ENCODE results near the gene PIEZO1. TPM values are rescaled to one million over a fixed set of nuclear protein-coding genes. Genes with fewer than 3 reads are reported as not detected.

The PIEZO1 gene
- total and polyA plus RNA-seq, 8 donors: 75.3 to 193 (median 103) TPM

- intact Hi-C loops (cut with DNase I): no loop called here
- no peak overlapping the region for H3K27ac ChIP-seq
- H3K9me3 ChIP-seq: no peaks in the 10 kb centered on the region
- H3K27me3 ChIP-seq: no peaks in the 10 kb centered on the region
- ATAC-seq (no peak), DNase-seq (no peak)
- H3K36me3 ChIP-seq: peaks cover 0 to 22% of the 10 kb centered on the region in 2 donors
- no peak for TF ChIP-seq CTCF (IDR thresholded peaks at IDR 0.05)
- H3K4me3 ChIP-seq: no peak overlapping the region
- peaks cover 0 to 22% of the 10 kb centered on the region in 2 donors for H3K4me1 ChIP-seq
Observed at GRCh38 chr16:88753191-88753590, 31.8 kb downstream of the PIEZO1 start.

GRCh38 chr16:88752386-88753002, 32.5 kb downstream of the PIEZO1 start:
- Histone ChIP-seq H3K4me3 (no peak overlapping the region), H3K27ac (no peak overlapping the region), H3K27me3 (no peaks in the 10 kb centered on the region), H3K4me1 (peaks cover 0 to 22% of the 10 kb centered on the region in 2 donors), H3K9me3 (no peaks in the 10 kb centered on the region), H3K36me3 (peaks cover 0 to 28% of the 10 kb centered on the region in 2 donors)
- ATAC-seq (no peak), DNase-seq (no peak)
- intact Hi-C loops (cut with DNase I): no loop called here
- no peak for TF ChIP-seq CTCF (IDR thresholded peaks at IDR 0.05)

- Histone ChIP-seq H3K4me1 (peaks cover 0 to 24% of the 10 kb centered on the region in 2 donors), H3K27me3 (no peaks in the 10 kb centered on the region), H3K9me3 (no peaks in the 10 kb centered on the region), H3K27ac (no peak overlapping the region), H3K36me3 (peaks cover 0 to 28% of the 10 kb centered on the region in 2 donors), H3K4me3 (no peak overlapping the region)
- no peak for DNase-seq
- TF ChIP-seq CTCF (IDR thresholded peaks at IDR 0.05): no peak
- intact Hi-C loops (cut with DNase I): no loop called here
- no peak for ATAC-seq
Observed at GRCh38 chr16:88750854-88751253, 34.2 kb downstream of the PIEZO1 start.

- H3K4me1 ChIP-seq: peaks cover 4 to 20% of the 10 kb centered on the region in 2 donors
- no peak for TF ChIP-seq CTCF (IDR thresholded peaks at IDR 0.05)
- no peaks in the 10 kb centered on the region for H3K9me3 ChIP-seq
- intact Hi-C loops (cut with DNase I): loop anchor here in 1 of 2 donors (5.0 kb wide), 1 partner anchor 33 kb away; no protein-coding TSS in a partner anchor
- no peak overlapping the region for H3K27ac ChIP-seq
- H3K27me3 ChIP-seq: no peaks in the 10 kb centered on the region
- H3K36me3 ChIP-seq: peaks cover 0 to 28% of the 10 kb centered on the region in 2 donors
- DNase-seq (no peak), ATAC-seq (no peak)
- no peak overlapping the region for H3K4me3 ChIP-seq
Observed at GRCh38 chr16:88749358-88749757, 35.7 kb downstream of the PIEZO1 start.

GRCh38 chr16:88748364-88748763, 36.7 kb downstream of the PIEZO1 start:
- ATAC-seq: no peak
- Histone ChIP-seq H3K36me3 (peaks cover 0 to 25% of the 10 kb centered on the region in 2 donors), H3K27me3 (no peaks in the 10 kb centered on the region), H3K4me3 (no peak overlapping the region), H3K9me3 (no peaks in the 10 kb centered on the region), H3K27ac (no peak overlapping the region), H3K4me1 (peaks cover 5 to 30% of the 10 kb centered on the region in 2 donors)
- no peak for DNase-seq
- intact Hi-C loops (cut with DNase I): loop anchor here in 1 of 2 donors (5.0 kb wide), 1 partner anchor 34 kb away; no protein-coding TSS in a partner anchor
- no peak for TF ChIP-seq CTCF (IDR thresholded peaks at IDR 0.05)

Data from left lung (tissue), 10 donors.